ENCODE results near the gene WDR1.

The WDR1 gene

DNA sequence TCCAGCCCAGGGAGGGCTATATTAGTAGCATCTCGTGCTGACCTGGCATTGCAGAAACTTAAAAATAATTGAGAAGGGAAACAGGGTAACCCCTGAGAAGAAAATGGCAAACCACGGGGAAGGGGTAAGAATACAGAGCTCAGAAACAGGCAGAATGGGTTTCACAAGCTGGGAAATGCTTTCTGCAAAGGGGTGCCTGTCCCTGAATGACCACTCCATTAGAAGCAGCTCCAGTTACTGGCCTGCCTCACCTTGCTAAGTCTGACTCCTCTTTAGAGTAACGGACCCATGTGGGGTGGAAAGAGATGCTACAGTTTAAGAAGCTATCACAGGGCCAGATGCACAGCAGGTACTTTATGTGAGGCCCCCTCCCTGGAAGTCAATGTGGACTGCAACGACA lies 2.5 kb downstream of the WDR1 start:
- no peak for DNase-seq (ENCODE audit: low read depth)

GRCh38 chr4:10113362-10114047 lies 3.1 kb downstream of the WDR1 start:
- DNase-seq (ENCODE audit: low read depth), result no peak

- no peak for DNase-seq (ENCODE audit: low read depth)
These were observed 3.8 kb downstream of the WDR1 start for GRCh38 chr4:10112658-10113284.

GRCh38 chr4:10111067-10111801 lies 5.4 kb downstream of the WDR1 start:
- no peak for DNase-seq (ENCODE audit: low read depth)

GRCh38 chr4:10109995-10110670 lies 6.5 kb downstream of the WDR1 start:
- DNase-seq (ENCODE audit: low read depth), result no peak

GRCh38 chr4:10108818-10109783 lies 7.5 kb downstream of the WDR1 start:
- peak; percentile 38 for DNase-seq (ENCODE audit: low read depth)

GRCh38 chr4:10108391-10108790 lies 8.2 kb downstream of the WDR1 start:
- DNase-seq (ENCODE audit: low read depth), result no peak

- DNase-seq (ENCODE audit: low read depth), result no peak
These were observed 9.2 kb downstream of the WDR1 start for GRCh38 chr4:10107111-10108091.

- peak; percentile 75 for DNase-seq (ENCODE audit: low read depth)
These were observed 10.1 kb downstream of the WDR1 start for GRCh38 chr4:10106421-10107039.

GRCh38 chr4:10105920-10106319 lies 10.7 kb downstream of the WDR1 start:
- no peak for DNase-seq (ENCODE audit: low read depth)

DNA sequence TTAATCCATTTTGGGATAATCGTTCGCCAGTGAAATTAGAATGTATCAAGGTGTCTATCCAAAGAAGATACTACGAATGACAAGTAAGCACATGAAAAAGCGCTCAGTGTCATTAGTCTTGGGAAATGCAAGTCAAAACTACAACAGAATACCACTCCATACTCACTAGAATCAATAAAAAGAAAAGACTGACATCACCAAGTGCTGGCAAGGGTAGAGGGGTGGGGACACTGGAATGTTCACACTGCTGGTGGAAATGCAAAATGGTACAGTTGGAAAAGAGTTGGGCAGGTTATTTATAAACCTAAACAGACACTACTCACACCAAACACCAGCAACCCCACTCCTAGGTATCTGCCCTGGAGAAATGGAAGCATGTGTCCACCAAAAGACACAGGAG lies 11.2 kb downstream of the WDR1 start:
- DNase-seq (ENCODE audit: low read depth), result no peak

- DNase-seq (ENCODE audit: low read depth), result no peak
These were observed 11.7 kb downstream of the WDR1 start for GRCh38 chr4:10104991-10105276.

DNA sequence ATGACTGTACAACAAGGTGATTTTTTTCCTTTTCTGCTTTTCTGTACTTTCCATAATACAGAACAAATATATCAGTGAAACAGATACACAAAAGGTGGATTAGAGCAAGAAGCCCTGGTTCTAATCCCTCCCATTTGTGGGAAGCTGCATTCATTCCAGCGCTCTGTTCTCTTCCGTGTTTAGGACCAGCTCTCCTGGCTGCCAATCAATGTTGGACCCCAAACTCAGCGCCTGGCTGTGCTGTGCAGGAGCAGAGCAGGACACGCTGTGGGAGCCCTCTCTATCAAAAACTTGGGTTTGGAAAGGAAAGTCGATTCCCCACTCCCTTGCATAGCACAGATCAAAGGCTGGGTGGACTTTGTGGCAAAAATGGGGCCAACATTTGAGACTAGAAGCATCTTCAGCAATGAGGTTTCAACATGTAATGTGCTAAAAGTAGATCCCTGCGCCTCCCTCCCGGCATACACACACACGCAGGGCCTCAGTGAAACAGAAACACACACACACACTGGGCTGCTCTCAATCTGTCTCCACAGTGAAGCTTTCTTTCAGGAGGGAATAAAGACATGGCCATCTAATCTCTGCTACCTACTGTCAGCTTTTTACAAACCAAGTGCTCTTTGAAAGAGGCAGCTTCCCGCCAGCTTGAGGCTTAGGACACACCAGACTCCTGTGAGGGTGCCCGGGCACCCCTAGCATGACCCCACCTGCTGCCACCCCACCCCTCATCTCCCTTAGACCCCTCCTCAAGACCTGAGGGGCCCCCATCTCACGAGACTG lies 12.2 kb downstream of the WDR1 start:
- no peak for DNase-seq (ENCODE audit: low read depth)

- DNase-seq (ENCODE audit: low read depth), result no peak
These were observed 13.9 kb downstream of the WDR1 start for GRCh38 chr4:10102474-10103332.

DNA sequence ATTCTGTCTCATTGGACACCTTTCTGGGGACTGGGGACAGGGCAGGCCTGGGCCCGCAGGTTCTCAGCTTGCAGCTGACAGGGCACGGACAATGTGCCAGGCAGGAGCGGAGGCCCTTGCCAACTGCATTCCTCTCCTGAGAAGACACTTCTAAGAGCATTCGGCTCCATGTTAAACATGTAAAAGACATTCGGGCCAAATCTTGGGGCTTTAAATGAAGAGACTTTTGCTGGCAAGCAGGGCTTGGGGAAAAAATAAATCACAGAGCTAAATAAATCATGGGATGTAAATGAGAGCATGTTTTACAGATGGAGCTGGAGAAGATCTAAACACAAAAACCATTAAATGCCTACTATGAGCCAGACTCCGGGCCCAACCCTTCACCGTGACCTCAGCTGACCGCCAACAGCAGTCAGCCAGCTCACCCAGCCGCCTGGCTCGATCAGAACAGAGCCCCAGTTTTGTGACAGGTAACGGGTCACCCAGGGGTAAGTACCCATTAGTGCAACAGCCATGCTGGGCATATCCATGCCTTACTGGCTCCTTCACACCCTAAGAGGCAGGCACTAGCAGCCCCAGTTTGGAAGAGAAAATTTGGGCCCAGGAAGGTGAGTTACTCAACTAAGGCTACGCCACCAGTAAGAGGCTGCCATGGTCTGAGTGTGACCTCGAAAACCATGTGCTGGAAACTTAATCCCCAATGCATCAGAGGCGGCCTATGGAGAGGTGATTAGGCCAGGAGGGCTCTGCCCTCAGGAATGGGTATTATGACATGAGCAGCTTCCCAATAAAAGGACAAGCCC lies 14.7 kb downstream of the WDR1 start:
- DNase-seq (ENCODE audit: low read depth), result no peak

DNA sequence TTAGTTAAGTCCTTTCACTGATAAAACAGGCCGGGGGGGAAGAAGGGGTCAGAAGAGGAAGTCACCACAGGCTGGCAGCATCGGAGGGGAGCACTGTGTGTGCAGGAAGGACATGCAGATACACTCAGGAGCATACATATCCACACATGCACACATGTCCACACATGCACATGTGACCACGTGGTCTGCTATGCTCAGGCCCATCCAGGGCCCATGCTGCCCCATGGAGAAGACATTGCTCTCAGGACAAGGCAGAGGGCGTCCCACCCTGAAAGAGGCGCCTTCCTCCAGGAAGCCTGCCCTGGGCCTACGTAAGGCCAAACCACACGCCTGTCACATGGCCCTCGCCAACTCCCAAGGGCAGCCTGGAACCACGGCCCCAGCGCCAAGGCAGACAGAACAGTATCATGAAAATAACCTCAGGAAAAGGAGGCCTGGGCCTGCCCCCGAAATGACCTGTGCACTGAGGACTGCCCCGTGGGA lies 15.8 kb downstream of the WDR1 start:
- DNase-seq (ENCODE audit: low read depth), result no peak
